ENCODE data around the gene SF3B5.
A peak's percentile ranks its signal among the peaks of the same experiment; 100 is the strongest.

The SF3B5 gene

GRCh38 chr6:144064402-144065212 lies 30.8 kb downstream of the SF3B5 start:
- no peak for DNase-seq (ENCODE audit: low read depth, low spot score)
- in situ Hi-C loops (cut with HindIII; ENCODE audit: low sequenced_read_pairs), result no loop called here
- peak overlapping the region; percentile 47 for H3K4me3 ChIP-seq (ENCODE audit: low read depth, low read length)
- TF ChIP-seq CTCF (IDR thresholded peaks at IDR 0.05; ENCODE audit: low read depth, low read length), result no peak

GRCh38 chr6:144063744-144064401 lies 31.5 kb downstream of the SF3B5 start:
- peak overlapping the region; percentile 47 for H3K4me3 ChIP-seq (ENCODE audit: low read depth, low read length)
- TF ChIP-seq CTCF (IDR thresholded peaks at IDR 0.05; ENCODE audit: low read depth, low read length), result peak; percentile 18
- in situ Hi-C loops (cut with HindIII; ENCODE audit: low sequenced_read_pairs), result no loop called here
- no peak for DNase-seq (ENCODE audit: low read depth, low spot score)

- in situ Hi-C loops (cut with HindIII; ENCODE audit: low sequenced_read_pairs), result no loop called here
- DNase-seq (ENCODE audit: low read depth, low spot score), result no peak
These were observed 32.1 kb downstream of the SF3B5 start for GRCh38 chr6:144063246-144063743.

GRCh38 chr6:144062786-144063185 lies 32.6 kb downstream of the SF3B5 start:
- in situ Hi-C loops (cut with HindIII; ENCODE audit: low sequenced_read_pairs), result no loop called here
- no peak for TF ChIP-seq CTCF (IDR thresholded peaks at IDR 0.05; ENCODE audit: low read depth, low read length)
- no peak for DNase-seq (ENCODE audit: low read depth, low spot score)
- H3K4me3 ChIP-seq (ENCODE audit: low read depth, low read length), result no peak overlapping the region

More at GRCh38 chr6:144063246-144063743, 32.1 kb downstream of the SF3B5 start:
- no peak for TF ChIP-seq CTCF (IDR thresholded peaks at IDR 0.05; ENCODE audit: low read depth, low read length)
- H3K4me3 ChIP-seq (ENCODE audit: low read depth, low read length), result peak overlapping the region; percentile 47

GRCh38 chr6:144059139-144059538 lies 36.2 kb downstream of the SF3B5 start:
- TF ChIP-seq CTCF (IDR thresholded peaks at IDR 0.05; ENCODE audit: low read depth, low read length), result no peak
- no peak overlapping the region for H3K4me3 ChIP-seq (ENCODE audit: low read depth, low read length)
- in situ Hi-C loops (cut with HindIII; ENCODE audit: low sequenced_read_pairs), result no loop called here
- DNase-seq (ENCODE audit: low read depth, low spot score), result no peak

GRCh38 chr6:144055121-144055931 lies 40.0 kb downstream of the SF3B5 start:
- no peak for TF ChIP-seq CTCF (IDR thresholded peaks at IDR 0.05; ENCODE audit: low read depth, low read length)
- in situ Hi-C loops (cut with HindIII; ENCODE audit: low sequenced_read_pairs), result no loop called here
- DNase-seq (ENCODE audit: low read depth, low spot score), result no peak
- H3K4me3 ChIP-seq (ENCODE audit: low read depth, low read length), result no peak overlapping the region

Measured in astrocyte of the spinal cord (primary cell).